GM12878 (cell line): Measurements from ENCODE around the gene DKK3. TPM values are rescaled to one million over a fixed set of nuclear protein-coding genes. Genes with fewer than 3 reads are reported as not detected.

ENCODE experiments used
- HDGF ChIP-seq: fragments of 450-650 bp; IDR thresholded peaks from 2 replicates; pipeline ENCODE4 v1.6.1; 2016; ENCODE audit warnings: antibody characterized with exemption
- NBN ChIP-seq: fragments of 450-650 bp; IDR thresholded peaks from 2 replicates; pipeline ENCODE4 v1.6.1; 2016
- POLR2AphosphoS5 ChIP-seq: IDR thresholded peaks from 2 replicates; pipeline ENCODE4 v1.6.1; 2011; ENCODE audit warnings: mild to moderate bottlenecking, low read length, inconsistent platforms
- RAD51 ChIP-seq: fragments of 450-650 bp; IDR thresholded peaks from 2 replicates; pipeline ENCODE4 v1.6.1; 2016; ENCODE audit warnings: moderate library complexity, mild to moderate bottlenecking, inconsistent platforms
- SPI1 ChIP-seq: IDR thresholded peaks from 2 replicates; pipeline ENCODE4 v1.6.1; 2011; ENCODE audit warnings: low read depth, mild to moderate bottlenecking, low read length, moderate library complexity, borderline replicate concordance; ENCODE audit not compliant: insufficient read depth
- STAT1 ChIP-seq: fragments of 450-650 bp; conservative IDR thresholded peaks from 2 replicates; pipeline ENCODE4 v1.6.1; 2014; ENCODE audit warnings: antibody characterized with exemption, mild to moderate bottlenecking
- SUPT20H ChIP-seq: IDR thresholded peaks from 2 replicates; pipeline ENCODE4 v1.6.1; 2011; ENCODE audit warnings: low read depth, mild to moderate bottlenecking, low read length, moderate library complexity, borderline replicate concordance; ENCODE audit not compliant: control insufficient read depth
- TCF7 ChIP-seq: IDR thresholded peaks from 2 replicates; pipeline ENCODE4 v1.6.1; 2014; ENCODE audit warnings: antibody characterized with exemption, borderline replicate concordance
- ZNF217 ChIP-seq: fragments of 450-650 bp; IDR thresholded peaks from 2 replicates; pipeline ENCODE4 v1.6.1; 2017; ENCODE audit warnings: antibody characterized with exemption, mild to moderate bottlenecking
- polyA plus RNA-seq, 11 experiments: library from polyadenylated mRNA; depleted of rRNA in 4 of 11; unstranded in 6 of 11; stranded (reverse) in 5 of 11; fragments of >200 nt; fragmentation: Nextera tagmentation in 4 of 11; fragmentation: Illumina TruSeq in 1 of 11; extraction: Ambion mirVana in 4 of 11; extraction: Trizol in 1 of 11; gene quantifications; 1 replicate in 1 of 11; 2 replicates in 10 of 11; pipeline versions ENCODE4 v1.2.1 to v1.2.3, GENCODE V29; 2011 to 2016; ENCODE audit warnings: inconsistent platforms in 2 of 11, missing spikeins in 2 of 11, low read depth in 1 of 11
- total RNA-seq, 4 experiments: library from RNA; depleted of rRNA in 3 of 4; stranded (reverse); fragments of >200 nt in 3 of 4; fragmentation: Illumina TruSeq in 1 of 4; extraction: Trizol in 1 of 4; gene quantifications; 2 replicates each; pipeline versions ENCODE4 v1.2.1 to v1.2.3, GENCODE V29; 2013 to 2021
- TF ChIP-seq, protein P1 (sequence below): fragments of 150-350 bp; IDR thresholded peaks from 2 replicates; pipeline ENCODE4 v1.6.1; 2016; ENCODE audit warnings: low read depth, low read length
- TF ChIP-seq, protein P2 (sequence below): IDR thresholded peaks from 2 replicates; pipeline ENCODE4 v1.6.1; 2011; ENCODE audit warnings: borderline replicate concordance, low read depth, mild to moderate bottlenecking, moderate library complexity, mixed read lengths, low read length; ENCODE audit not compliant: insufficient read depth; ENCODE audit errors: extremely low read length

DKK3 gene
- total and polyA plus RNA-seq, 10 of the 15 experiments (the other 5 are each of a cell fraction or from before 2014, with no cell fraction given), result 0.07 to 0.16 (median 0.15) TPM; not detected in 7

DNA sequence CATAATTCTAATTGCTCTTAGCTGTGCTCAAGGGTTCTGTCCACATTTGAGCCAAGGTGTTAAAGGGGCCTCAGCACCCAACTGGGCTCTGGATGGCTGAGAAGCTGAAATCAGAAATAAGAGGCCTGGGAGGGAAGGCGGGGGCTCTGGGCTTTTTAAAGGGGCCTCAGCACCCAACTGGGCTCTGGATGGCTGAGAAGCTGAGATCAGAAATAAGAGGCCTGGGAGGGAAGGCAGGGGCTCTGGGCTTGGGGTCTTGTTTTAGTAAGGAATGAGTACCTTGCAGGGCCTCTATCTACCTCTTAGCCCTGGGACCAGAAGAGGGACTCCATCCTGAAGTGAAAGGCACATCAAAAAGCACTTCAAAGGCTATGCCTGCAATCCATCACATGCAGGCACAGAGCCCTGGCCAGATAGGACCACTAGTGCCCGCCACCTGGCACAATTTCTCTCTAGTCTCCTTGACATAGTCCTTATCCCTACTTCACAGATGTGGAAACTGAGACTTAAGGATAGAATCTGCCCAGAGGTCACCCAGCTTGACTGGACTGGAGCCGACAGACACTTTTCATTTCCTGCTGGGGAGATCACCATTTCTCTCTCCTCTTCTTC, 35.6 kb downstream of the DKK3 start (continued):
- TF ChIP-seq, protein P1, sequence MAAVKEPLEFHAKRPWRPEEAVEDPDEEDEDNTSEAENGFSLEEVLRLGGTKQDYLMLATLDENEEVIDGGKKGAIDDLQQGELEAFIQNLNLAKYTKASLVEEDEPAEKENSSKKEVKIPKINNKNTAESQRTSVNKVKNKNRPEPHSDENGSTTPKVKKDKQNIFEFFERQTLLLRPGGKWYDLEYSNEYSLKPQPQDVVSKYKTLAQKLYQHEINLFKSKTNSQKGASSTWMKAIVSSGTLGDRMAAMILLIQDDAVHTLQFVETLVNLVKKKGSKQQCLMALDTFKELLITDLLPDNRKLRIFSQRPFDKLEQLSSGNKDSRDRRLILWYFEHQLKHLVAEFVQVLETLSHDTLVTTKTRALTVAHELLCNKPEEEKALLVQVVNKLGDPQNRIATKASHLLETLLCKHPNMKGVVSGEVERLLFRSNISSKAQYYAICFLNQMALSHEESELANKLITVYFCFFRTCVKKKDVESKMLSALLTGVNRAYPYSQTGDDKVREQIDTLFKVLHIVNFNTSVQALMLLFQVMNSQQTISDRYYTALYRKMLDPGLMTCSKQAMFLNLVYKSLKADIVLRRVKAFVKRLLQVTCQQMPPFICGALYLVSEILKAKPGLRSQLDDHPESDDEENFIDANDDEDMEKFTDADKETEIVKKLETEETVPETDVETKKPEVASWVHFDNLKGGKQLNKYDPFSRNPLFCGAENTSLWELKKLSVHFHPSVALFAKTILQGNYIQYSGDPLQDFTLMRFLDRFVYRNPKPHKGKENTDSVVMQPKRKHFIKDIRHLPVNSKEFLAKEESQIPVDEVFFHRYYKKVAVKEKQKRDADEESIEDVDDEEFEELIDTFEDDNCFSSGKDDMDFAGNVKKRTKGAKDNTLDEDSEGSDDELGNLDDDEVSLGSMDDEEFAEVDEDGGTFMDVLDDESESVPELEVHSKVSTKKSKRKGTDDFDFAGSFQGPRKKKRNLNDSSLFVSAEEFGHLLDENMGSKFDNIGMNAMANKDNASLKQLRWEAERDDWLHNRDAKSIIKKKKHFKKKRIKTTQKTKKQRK, result no peak
- TF ChIP-seq STAT1 (no peak), POLR2AphosphoS5 (no peak), RAD51 (no peak), SPI1 (no peak), NBN (no peak), TCF7 (no peak), HDGF (no peak), ZNF217 (no peak), SUPT20H (no peak)
- TF ChIP-seq, protein P2, sequence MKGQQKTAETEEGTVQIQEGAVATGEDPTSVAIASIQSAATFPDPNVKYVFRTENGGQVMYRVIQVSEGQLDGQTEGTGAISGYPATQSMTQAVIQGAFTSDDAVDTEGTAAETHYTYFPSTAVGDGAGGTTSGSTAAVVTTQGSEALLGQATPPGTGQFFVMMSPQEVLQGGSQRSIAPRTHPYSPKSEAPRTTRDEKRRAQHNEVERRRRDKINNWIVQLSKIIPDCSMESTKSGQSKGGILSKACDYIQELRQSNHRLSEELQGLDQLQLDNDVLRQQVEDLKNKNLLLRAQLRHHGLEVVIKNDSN, result no peak
- TF ChIP-seq, all 136 proteins: peak for 0
